Mucosa of rectum (tissue), 2 donors: ENCODE results near the gene RNF182.
"Not testable (repeated sequence)": the region's sequence is repeated elsewhere in the genome, so short reads cannot be mapped to it uniquely, and the experiment has no call there.

Source experiments
- H3K27ac ChIP-seq, 2 donors: one replicate each; pipeline ENCODE4 v1.7.0; 2013; ENCODE audit warnings: inconsistent platforms in 2 of 2, low read depth in 2 of 2, low read length in 2 of 2
- H3K27me3 ChIP-seq, 2 donors: one replicate each; pipeline ENCODE4 v1.7.0; 2013; ENCODE audit warnings: low read length in 2 of 2; ENCODE audit not compliant: control insufficient read depth in 2 of 2, insufficient read depth in 2 of 2
- H3K36me3 ChIP-seq, 2 donors: one replicate each; pipeline ENCODE4 v1.7.0; 2013; ENCODE audit warnings: low read length in 2 of 2; ENCODE audit not compliant: control insufficient read depth in 2 of 2, insufficient read depth in 2 of 2
- H3K4me1 ChIP-seq, 2 donors: one replicate each; pipeline ENCODE4 v1.7.0; 2013; ENCODE audit warnings: low read length in 2 of 2, mild to moderate bottlenecking in 1 of 2; ENCODE audit not compliant: control insufficient read depth in 2 of 2, insufficient read depth in 2 of 2
- H3K4me3 ChIP-seq, 2 donors: one replicate each; pipeline ENCODE4 v1.7.0; 2013; ENCODE audit warnings: low read length in 2 of 2
- H3K9ac ChIP-seq, 2 donors: one replicate each; pipeline ENCODE4 v1.7.0; 2013; ENCODE audit warnings: low read length in 2 of 2, low read depth in 1 of 2, mild to moderate bottlenecking in 1 of 2
- H3K9me3 ChIP-seq, 2 donors: one replicate each; pipeline ENCODE4 v1.7.0; 2013; ENCODE audit warnings: low read length in 2 of 2; ENCODE audit not compliant: control insufficient read depth in 2 of 2
- donor health status: healthy.
- donor health status: Normal muscosa, but diverticular disease.

RNF182 gene

DNA sequence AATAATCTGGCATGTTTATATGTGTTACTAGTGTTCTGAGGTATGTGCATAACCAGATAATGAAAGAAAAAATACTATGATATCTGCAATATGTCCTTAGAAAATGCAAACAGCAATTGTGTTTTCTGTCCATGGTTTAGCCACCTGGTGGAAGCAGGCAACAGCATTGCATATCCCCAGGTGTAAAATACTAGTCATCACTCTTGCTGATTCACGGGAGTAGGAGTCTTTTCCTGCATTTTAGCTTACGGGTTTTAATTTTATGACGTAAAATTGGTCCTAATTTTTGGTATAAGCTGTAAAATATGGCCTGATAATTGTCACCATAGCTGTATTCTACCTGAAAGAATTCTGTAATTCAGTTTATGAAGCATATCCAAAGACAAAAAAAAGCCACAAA is 2.5 kb downstream of the RNF182 start:
- Histone ChIP-seq H3K4me3 (no peak overlapping the region), H3K9me3 (peaks cover 0 to 6% of the 10 kb centered on the region in 2 donors), H3K36me3 (no peaks in the 10 kb centered on the region), H3K4me1 (peaks cover 3 to 10% of the 10 kb centered on the region in 2 donors), H3K27ac (no peak overlapping the region), H3K27me3 (peaks cover 55 to 73% of the 10 kb centered on the region in 2 donors), H3K9ac (no peak overlapping the region)

DNA sequence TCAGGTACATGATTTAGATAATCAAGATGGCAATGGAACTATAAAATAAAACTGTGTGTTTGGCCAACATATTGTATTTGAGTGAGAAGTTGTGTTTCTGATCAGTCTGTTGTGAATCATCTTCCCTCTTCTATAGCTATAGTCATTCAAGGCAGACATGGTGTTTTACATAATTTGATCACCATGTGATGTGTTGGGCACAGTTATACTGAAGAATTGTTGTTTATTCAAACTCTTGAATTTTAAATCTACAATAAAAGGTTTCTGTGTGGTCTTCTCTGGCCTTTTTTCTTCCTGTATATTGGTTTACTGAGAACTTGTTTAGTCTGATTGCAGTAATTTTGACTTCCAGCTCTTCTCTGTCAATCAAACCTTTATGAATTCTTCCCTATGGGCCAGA is 4.4 kb downstream of the RNF182 start:
- Histone ChIP-seq H3K9me3 (peaks cover 0 to 6% of the 10 kb centered on the region in 2 donors), H3K36me3 (no peaks in the 10 kb centered on the region), H3K4me3 (no peak overlapping the region), H3K9ac (no peak overlapping the region), H3K4me1 (peaks cover 3 to 10% of the 10 kb centered on the region in 2 donors), H3K27me3 (peaks cover 38 to 58% of the 10 kb centered on the region in 2 donors), H3K27ac (no peak overlapping the region)

DNA sequence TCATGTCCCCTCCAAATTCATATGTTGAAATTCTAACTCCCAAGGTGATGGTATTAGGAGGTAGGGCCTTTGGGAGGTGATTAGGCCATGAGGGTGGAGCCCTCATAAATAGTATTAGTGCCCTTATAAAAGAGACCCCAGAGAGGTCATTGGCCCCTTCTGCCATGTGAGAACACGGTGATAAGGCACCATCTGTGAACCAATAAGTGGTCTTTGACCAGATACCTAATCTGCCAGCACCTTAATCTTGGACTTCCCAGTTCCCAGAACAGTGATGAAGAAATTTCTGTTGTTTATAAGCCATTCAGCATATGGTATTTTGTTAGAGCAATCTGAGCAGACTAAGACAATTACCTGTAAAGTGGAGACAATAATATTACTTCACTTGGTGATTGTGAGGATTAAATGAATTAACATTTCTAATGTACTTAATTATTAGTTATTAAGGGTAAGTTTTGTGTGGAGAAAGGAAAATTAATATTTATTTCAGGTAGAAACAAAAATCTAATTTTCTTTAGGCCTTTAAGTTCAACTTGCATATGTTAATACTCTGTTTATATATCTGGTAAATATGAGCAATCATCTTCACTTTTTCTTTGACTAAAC is 7.1 kb downstream of the RNF182 start:
- Histone ChIP-seq H3K27me3 (peaks cover 18 to 34% of the 10 kb centered on the region in 2 donors), H3K4me3 (no peak overlapping the region), H3K36me3 (no peaks in the 10 kb centered on the region)

DNA sequence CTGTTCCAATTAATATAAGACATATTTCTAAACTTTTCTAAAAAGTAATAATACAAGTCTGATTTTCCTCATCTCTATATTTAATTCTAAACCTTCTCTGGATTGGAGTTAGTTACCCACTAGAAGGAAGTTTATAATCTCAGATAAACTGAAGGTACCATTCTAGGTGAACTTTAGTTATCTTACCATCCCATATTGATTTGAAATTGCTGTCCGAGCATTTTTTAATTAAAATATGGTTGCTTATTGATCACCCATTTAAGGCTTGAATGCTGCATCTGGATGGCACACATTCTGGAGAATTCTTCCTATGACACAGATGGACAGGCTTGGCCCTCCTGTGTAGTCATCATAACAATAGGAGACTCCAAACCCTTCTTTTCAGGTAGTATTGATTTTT is 8.0 kb downstream of the RNF182 start:
- H3K9ac ChIP-seq: no peak overlapping the region
- no peaks in the 10 kb centered on the region for H3K4me1 ChIP-seq
- H3K27me3 ChIP-seq: peaks cover 9 to 25% of the 10 kb centered on the region in 2 donors
- no peaks in the 10 kb centered on the region for H3K9me3 ChIP-seq
- H3K4me3 ChIP-seq: no peak overlapping the region
- no peak overlapping the region for H3K27ac ChIP-seq
- no peaks in the 10 kb centered on the region for H3K36me3 ChIP-seq

More for the DNA sequence above, 7.1 kb downstream of the RNF182 start:
- no peaks in the 10 kb centered on the region for H3K4me1 ChIP-seq
- H3K9me3 ChIP-seq: peaks cover 0 to 4% of the 10 kb centered on the region in 2 donors
- H3K9ac ChIP-seq: no peak overlapping the region
- H3K27ac ChIP-seq: no peak overlapping the region

DNA sequence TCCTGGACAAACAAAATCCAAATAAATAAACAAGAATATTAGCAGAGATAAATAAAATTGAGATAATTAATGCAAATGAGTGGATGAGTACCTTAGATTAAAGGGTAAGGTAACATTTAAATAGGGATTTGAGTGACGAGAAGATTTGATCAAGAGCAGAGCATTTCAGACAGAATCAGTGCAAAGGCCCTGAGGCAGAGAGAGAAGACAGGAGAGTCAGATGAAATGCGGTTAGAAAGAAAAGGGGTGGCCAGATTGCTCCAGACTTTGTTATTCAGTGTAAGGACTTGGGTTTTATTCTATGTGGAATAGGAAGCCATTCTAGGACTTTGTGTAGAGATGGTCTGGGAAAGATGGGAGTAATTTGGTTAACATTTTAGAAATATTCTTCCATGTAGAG is 10.0 kb downstream of the RNF182 start:
- H3K9ac ChIP-seq: no peak overlapping the region
- H3K27ac ChIP-seq: no peak overlapping the region
- H3K27me3 ChIP-seq: peaks cover 7 to 8% of the 10 kb centered on the region in 2 donors
- H3K9me3 ChIP-seq: no peaks in the 10 kb centered on the region
- no peaks in the 10 kb centered on the region for H3K36me3 ChIP-seq
- H3K4me1 ChIP-seq: no peaks in the 10 kb centered on the region
- H3K4me3 ChIP-seq: no peak overlapping the region

DNA sequence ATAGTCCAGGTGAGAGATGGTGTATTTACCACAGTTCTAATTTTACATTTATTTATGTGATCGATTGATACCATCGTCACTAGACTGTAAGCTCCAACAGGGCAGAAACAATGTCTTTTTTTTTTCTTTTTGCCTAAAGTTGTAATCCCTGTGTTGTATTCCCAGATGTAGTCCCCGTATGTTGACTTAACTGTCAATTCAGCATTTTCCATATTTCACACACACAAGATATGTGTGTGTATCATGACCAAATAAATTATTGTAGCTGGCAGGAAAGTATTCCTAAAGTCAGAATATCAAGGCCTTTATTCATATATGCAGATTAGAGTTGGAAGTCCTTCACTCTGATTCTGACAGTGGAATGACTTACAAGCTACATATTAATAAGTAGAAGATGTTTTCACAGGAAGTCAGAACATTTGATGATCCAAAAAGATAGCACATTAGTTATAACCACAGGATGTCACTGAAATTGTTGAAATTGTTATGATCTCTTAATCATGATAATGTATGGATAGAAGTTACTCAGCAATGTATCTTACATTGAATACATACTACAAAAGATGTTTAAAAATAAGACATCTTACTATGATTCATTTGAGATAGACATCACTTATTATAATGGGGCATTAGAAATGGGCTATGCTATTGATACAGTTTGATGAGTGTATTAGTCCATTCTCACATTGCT is 10.6 kb downstream of the RNF182 start:
- H3K4me1 ChIP-seq: no peaks in the 10 kb centered on the region
- H3K36me3 ChIP-seq: no peaks in the 10 kb centered on the region
- no peak overlapping the region for H3K4me3 ChIP-seq
- H3K27me3 ChIP-seq: peaks cover 4 to 7% of the 10 kb centered on the region in 2 donors
- H3K27ac ChIP-seq: no peak overlapping the region
- H3K9ac ChIP-seq: no peak overlapping the region
- H3K9me3 ChIP-seq: no peaks in the 10 kb centered on the region

DNA sequence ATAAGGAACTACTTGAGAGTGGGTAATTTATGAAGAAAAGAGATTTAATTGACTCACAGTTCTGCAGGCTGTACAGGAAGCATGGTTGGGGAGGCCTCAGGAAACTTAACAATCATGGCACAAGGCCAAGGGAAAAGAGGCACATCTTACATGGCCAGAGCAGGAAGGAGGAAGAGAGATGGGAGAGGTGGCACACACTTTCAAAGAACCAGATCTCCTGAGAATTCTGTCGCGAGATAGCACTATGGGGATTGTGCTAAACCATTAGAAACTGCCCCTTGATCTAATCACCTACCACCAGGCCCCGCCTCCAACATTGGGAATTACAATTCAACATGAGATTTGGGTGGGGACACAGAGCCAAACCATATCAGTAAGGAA is 11.1 kb downstream of the RNF182 start:
- H3K4me3 ChIP-seq, H3K9me3 ChIP-seq, H3K4me1 ChIP-seq, H3K27ac ChIP-seq, H3K36me3 ChIP-seq, H3K9ac ChIP-seq, H3K27me3 ChIP-seq: not testable (repeated sequence)

DNA sequence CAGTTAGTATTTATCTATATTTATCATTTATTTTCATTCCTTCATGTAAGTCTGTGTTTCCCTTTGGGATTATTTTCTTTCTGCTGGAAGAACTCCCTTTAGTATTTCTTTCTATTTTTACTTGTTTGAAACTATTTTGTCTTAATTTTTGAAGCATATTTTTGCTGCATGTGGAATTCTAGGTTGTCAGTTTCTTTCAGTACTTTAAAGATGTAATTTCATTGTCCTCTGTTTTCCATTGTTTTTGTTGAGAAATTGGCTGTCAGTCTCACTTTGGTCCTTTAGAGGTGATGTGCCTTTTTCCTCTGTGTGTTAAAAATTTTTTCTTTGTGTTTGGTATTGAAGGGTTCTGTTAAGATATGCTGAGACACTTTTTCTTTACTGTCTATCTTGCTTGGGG is 17.1 kb downstream of the RNF182 start:
- no peak overlapping the region for H3K9ac ChIP-seq
- H3K36me3 ChIP-seq: no peaks in the 10 kb centered on the region
- no peaks in the 10 kb centered on the region for H3K4me1 ChIP-seq
- H3K27ac ChIP-seq: no peak overlapping the region
- H3K4me3 ChIP-seq: no peak overlapping the region
- H3K9me3 ChIP-seq: no peaks in the 10 kb centered on the region
- no peaks in the 10 kb centered on the region for H3K27me3 ChIP-seq

DNA sequence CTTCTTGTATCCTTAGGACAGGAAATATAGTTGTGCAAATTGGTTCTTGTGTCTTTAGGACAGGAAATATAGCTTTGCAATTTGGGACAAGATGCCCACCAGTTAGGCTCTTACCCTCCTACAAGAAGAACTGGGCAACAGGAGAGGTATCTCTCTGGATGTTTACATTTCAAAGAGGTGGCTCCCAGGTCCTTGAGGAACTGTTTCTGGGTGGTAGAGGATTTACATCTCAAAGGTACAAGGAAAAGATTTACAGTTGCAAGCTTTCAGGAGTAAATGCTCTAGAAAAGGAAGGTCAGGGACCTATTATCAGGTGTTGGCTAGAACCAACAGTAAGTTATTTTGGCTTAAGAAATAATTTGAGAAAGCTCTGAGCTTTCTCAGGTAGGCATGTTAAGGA is 19.2 kb downstream of the RNF182 start:
- Histone ChIP-seq H3K4me1 (no peaks in the 10 kb centered on the region), H3K4me3 (no peak overlapping the region), H3K36me3 (no peaks in the 10 kb centered on the region), H3K27ac (no peak overlapping the region), H3K27me3 (no peaks in the 10 kb centered on the region), H3K9ac (no peak overlapping the region), H3K9me3 (no peaks in the 10 kb centered on the region)

DNA sequence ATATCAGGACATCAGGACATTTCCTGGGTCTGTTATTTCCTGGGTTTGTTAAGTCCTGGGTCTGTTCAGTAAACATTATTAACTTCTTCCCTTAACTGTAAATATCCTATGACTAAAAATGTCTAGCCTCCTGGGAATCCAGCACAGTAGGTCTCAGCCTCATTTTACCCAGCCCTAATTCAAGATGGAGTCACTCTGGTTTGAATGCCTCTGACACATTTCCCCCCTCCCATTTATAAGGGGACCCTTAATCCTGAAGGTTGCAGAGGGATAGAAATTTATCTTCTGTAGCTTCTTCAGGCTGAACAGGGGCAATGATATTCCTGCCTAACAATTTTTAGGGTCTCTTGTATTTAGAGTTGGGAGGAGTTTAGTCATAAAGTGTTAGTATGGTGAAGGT is 21.8 kb downstream of the RNF182 start:
- no peaks in the 10 kb centered on the region for H3K9me3 ChIP-seq
- H3K4me1 ChIP-seq: no peaks in the 10 kb centered on the region
- H3K27me3 ChIP-seq: no peaks in the 10 kb centered on the region
- H3K4me3 ChIP-seq: no peak overlapping the region
- H3K36me3 ChIP-seq: no peaks in the 10 kb centered on the region
- no peak overlapping the region for H3K9ac ChIP-seq
- no peak overlapping the region for H3K27ac ChIP-seq
